ENCODE measurements around the gene NAGA.
"Not testable (repeated sequence)": the region's sequence is repeated elsewhere in the genome, so short reads cannot be mapped to it uniquely, and the experiment has no call there.

The NAGA gene

GRCh38 chr22:42074846-42075676, 4.4 kb upstream of the NAGA start:
- no peak for DNase-seq (ENCODE audit: low read depth, low spot score)

GRCh38 chr22:42074132-42074811, 3.7 kb upstream of the NAGA start, which contains the start of gene PHETA2:
TSS of gene PHETA2 (plus strand) at chr22:42074248. CDS start at chr22:42077294, 3,046 bp downstream.
- no peak for DNase-seq (ENCODE audit: low read depth, low spot score)

- DNase-seq (ENCODE audit: low read depth, low spot score): no peak
Measured at GRCh38 chr22:42073621-42074041, 3.0 kb upstream of the NAGA start.

- DNase-seq (ENCODE audit: low read depth, low spot score): no peak
Measured at GRCh38 chr22:42072606-42073330, 2.2 kb upstream of the NAGA start.

GRCh38 chr22:42071508-42071907, 896 bp upstream of the NAGA start:
- DNase-seq (ENCODE audit: low read depth, low spot score): not testable (repeated sequence)

GRCh38 chr22:42069801-42070516, 653 bp downstream of the NAGA start:
- no peak for DNase-seq (ENCODE audit: low read depth, low spot score)

GRCh38 chr22:42068291-42068690, 2.3 kb downstream of the NAGA start:
- DNase-seq (ENCODE audit: low read depth, low spot score): no peak

- no peak for DNase-seq (ENCODE audit: low read depth, low spot score)
Measured at GRCh38 chr22:42067671-42068251, 2.9 kb downstream of the NAGA start.

GRCh38 chr22:42066937-42067336, 3.7 kb downstream of the NAGA start:
- DNase-seq (ENCODE audit: low read depth, low spot score): no peak

GRCh38 chr22:42066126-42066761, 4.4 kb downstream of the NAGA start:
- no peak for DNase-seq (ENCODE audit: low read depth, low spot score)

GRCh38 chr22:42065438-42066125, 5.0 kb downstream of the NAGA start:
- no peak for DNase-seq (ENCODE audit: low read depth, low spot score)

- no peak for DNase-seq (ENCODE audit: low read depth, low spot score)
Measured at GRCh38 chr22:42064629-42065028, 6.0 kb downstream of the NAGA start.

- DNase-seq (ENCODE audit: low read depth, low spot score): no peak
Measured at GRCh38 chr22:42062506-42063170, 8.0 kb downstream of the NAGA start.

GRCh38 chr22:42061041-42061440, 9.6 kb downstream of the NAGA start:
- DNase-seq (ENCODE audit: low read depth, low spot score): no peak

GRCh38 chr22:42060489-42060888, 10.1 kb downstream of the NAGA start:
- no peak for DNase-seq (ENCODE audit: low read depth, low spot score)

- DNase-seq (ENCODE audit: low read depth, low spot score): no peak
Measured at GRCh38 chr22:42056757-42057511, 13.7 kb downstream of the NAGA start.

GRCh38 chr22:42052765-42053164, 17.8 kb downstream of the NAGA start:
- no peak for DNase-seq (ENCODE audit: low read depth, low spot score)

GRCh38 chr22:42050641-42051180, 19.9 kb downstream of the NAGA start:
- no peak for DNase-seq (ENCODE audit: low read depth, low spot score)

GRCh38 chr22:42041784-42042183, 28.8 kb downstream of the NAGA start:
- no peak for DNase-seq (ENCODE audit: low read depth, low spot score)
